BLaER1 treated with 17β-estradiol and CSF1 and Interleukin-3, amounts not matched to agents 10 nM and 100 nM (cell line): Measurements from ENCODE around the gene MYO1D.

Source experiments
- H3K27ac ChIP-seq, 11 experiments: shearing (Covaris generic); formaldehyde crosslinking; 2 replicates each; pipeline ENCODE4 v1.8.1; 2022
- H3K27me3 ChIP-seq, 11 experiments: shearing (Covaris generic); formaldehyde crosslinking; 2 replicates each; pipeline ENCODE4 v1.8.1; 2022
- H3K36me3 ChIP-seq, 11 experiments: shearing (Covaris generic); formaldehyde crosslinking; 2 replicates each; pipeline ENCODE4 v1.8.1; 2022
- H3K4me1 ChIP-seq, 10 experiments: shearing (Covaris generic); formaldehyde crosslinking; 2 replicates each; pipeline ENCODE4 v1.8.1; 2022
- H3K4me2 ChIP-seq, 11 experiments: shearing (Covaris generic); formaldehyde crosslinking; 2 replicates each; pipeline ENCODE4 v1.8.1; 2022
- H3K4me3 ChIP-seq, 10 experiments: shearing (Covaris generic); formaldehyde crosslinking; 2 replicates each; pipeline ENCODE4 v1.8.1; 2022
- H3K9ac ChIP-seq, 11 experiments: shearing (Covaris generic); formaldehyde crosslinking; 2 replicates each; pipeline ENCODE4 v1.8.1; 2022
- H3K9me3 ChIP-seq, 11 experiments: shearing (Covaris generic); formaldehyde crosslinking; replicated peaks in 1 of 11; 2 replicates each; pipeline ENCODE4 v1.8.1; 2022
- H4K20me1 ChIP-seq, 11 experiments: shearing (Covaris generic); formaldehyde crosslinking; 2 replicates each; pipeline ENCODE4 v1.8.1; 2022
- Cebpa-rat ChIP-seq, 11 experiments: shearing (Covaris generic); IDR thresholded peaks; 2 replicates each; pipeline ENCODE4 v1.8.1; 2022

The MYO1D gene

DNA sequence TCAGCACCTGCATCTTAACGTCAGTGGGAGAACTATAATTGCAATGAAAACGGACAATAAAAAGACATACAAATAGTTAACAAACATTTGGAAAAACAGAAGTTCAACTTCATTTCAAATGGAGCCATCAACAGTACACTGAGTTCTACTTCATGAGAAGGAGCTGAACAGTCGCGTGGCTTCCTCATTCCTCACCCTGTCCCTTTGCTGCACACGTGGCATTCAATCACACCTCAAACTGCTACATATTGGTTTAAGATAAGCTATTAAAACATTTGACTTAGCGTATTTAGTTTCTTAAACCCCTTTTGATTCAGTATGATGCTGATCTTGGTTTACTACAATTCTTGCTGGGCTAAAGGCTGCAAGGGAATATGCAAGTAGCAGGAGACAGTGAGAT is 313.3 kb downstream of the MYO1D start:
- Histone ChIP-seq H3K9ac (no peak overlapping the region), H3K36me3 (no peaks in the 10 kb centered on the region), H3K27ac (no peak overlapping the region), H3K27me3 (no peaks in the 10 kb centered on the region), H3K4me3 (no peak overlapping the region), H3K4me2 (no peak overlapping the region), H4K20me1 (no peaks in the 10 kb centered on the region), H3K9me3 (no peaks in the 10 kb centered on the region), H3K4me1 (peaks cover 9 to 12% (median 11%) of the 10 kb centered on the region in 10 experiments)
- no peak for TF ChIP-seq Cebpa-rat (IDR thresholded peaks at IDR 0.05)

DNA sequence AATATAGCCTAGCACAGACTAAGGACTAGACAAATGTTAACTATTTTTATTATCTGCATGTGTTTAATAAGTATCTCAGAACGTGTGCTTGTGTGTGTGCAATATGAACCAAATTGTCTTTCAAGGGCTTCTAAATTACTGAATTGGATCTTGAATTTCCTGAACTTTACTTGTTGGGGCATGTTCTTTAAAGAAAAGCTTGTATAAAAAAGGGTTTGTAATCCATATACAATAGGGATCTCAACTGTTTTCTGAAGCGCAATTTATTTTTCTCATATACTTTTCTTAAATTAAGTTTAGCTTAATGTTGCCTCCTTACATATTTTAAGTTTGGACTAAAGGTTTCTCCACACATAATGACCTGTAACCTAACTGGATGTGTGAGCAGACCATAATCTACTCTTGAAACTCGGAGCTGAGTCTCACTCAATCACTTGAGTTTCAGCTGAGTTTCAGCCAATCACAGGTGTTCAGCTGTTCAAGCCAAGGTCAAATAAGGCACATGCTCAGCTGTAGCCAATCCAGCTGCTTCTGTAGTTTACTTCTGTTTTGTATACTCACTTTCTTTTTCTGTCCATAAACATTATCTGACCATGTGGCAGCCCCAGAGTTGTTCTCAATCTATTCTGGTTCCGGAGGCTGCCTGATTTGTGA is 317.8 kb downstream of the MYO1D start:
- H3K27me3 ChIP-seq: no peaks in the 10 kb centered on the region
- no peak for TF ChIP-seq Cebpa-rat (IDR thresholded peaks at IDR 0.05)
- peak overlapping the region in 4 of 11 experiments; percentile 7 to 43 (median 25); a peak in 4 of 22 replicates for H3K27ac ChIP-seq
- no peaks in the 10 kb centered on the region for H4K20me1 ChIP-seq
- no peak overlapping the region for H3K4me3 ChIP-seq
- no peak overlapping the region for H3K9ac ChIP-seq
- H3K4me2 ChIP-seq: peak overlapping the region; percentile 66 to 82 (median 77)
- H3K9me3 ChIP-seq: no peaks in the 10 kb centered on the region
- H3K4me1 ChIP-seq: peaks cover 28 to 32% (median 29%) of the 10 kb centered on the region in 10 experiments
- no peaks in the 10 kb centered on the region for H3K36me3 ChIP-seq

DNA sequence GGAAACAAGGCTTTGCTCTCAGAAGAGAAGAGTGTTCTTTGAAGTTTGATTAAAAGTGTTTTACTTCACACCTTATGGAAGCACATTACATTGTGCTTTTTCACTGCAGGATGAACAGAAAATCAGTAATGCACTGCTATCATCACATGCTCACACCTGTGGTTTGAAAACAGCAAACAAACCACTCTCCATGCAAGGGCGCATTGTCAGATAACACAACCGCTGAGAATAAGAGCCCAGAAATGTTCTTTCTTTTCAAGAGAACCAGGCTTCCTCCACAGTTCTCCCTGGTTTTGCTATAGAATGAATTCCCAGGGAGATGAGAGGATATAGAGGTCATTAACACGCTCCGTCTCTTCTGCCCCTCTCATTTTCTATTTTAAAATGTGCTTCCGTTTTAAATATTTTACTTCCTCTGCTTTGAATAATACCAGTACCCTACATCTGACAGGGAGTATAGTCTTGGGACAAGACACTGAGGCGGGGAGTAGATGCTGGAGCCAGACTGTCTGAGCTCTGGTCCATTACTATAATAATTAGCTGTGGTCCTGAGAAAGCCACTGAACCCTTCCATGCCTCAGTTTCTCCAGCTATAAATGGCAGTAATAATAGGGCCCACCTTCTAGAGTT is 318.5 kb downstream of the MYO1D start:
- peak overlapping the region; percentile 66 to 82 (median 77) for H3K4me2 ChIP-seq
- peaks cover 28 to 35% (median 31%) of the 10 kb centered on the region in 10 experiments for H3K4me1 ChIP-seq
- TF ChIP-seq Cebpa-rat (IDR thresholded peaks at IDR 0.05): no peak
- H3K27ac ChIP-seq: peak overlapping the region in 7 of 11 experiments; percentile 2 to 43 (median 15); a peak in 9 of 22 replicates
- H3K9ac ChIP-seq: 0 out of 22 replicates have a peak overlapping the region, but pooled peaks of 2 of the 11 experiments have one; percentile 5 to 9
- H3K36me3 ChIP-seq: no peaks in the 10 kb centered on the region
- no peaks in the 10 kb centered on the region for H4K20me1 ChIP-seq
- no peaks in the 10 kb centered on the region for H3K27me3 ChIP-seq
- peak overlapping the region in 1 of 10 experiments; percentile 12; a peak in 2 of 20 replicates for H3K4me3 ChIP-seq
- H3K9me3 ChIP-seq: no peaks in the 10 kb centered on the region

DNA sequence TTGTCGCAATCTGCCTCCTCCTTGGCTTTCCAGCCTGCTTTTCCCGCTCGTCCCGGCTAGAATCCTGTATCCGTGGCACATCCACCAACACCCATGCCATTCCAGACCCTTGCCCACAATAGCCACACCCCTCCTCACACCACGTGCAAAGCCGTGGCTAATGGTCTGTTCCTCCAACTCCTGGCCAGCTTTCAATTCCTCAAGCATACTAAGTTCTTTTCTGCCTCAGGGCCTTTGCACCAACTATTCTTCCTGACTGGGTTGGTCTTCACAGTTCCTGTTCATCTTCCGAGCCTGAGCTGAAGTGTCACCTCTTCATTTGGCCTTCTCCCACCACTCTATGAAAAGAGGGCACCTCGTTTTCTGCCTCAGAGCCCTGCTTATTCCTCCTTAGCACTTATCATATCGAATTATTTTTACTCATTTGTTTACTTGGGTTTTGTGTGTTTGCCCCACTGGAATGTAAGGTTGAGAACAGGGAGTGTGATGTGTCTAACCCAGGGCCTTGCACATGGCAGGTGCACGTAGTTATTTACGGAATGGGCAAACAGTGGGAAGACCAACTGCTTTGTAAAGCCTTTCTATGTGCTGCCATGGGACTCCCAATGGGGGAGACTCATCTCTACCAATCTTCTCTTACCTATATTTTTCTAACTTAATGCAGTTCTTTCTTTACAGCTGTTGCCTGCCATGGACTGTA is 321.2 kb downstream of the MYO1D start:
- H3K27ac ChIP-seq: no peak overlapping the region
- H3K9ac ChIP-seq: no peak overlapping the region
- H3K4me1 ChIP-seq: peaks cover 41 to 59% (median 47%) of the 10 kb centered on the region in 10 experiments
- no peak overlapping the region for H3K4me3 ChIP-seq
- TF ChIP-seq Cebpa-rat (IDR thresholded peaks at IDR 0.05): no peak
- H3K36me3 ChIP-seq: no peaks in the 10 kb centered on the region
- no peaks in the 10 kb centered on the region for H3K9me3 ChIP-seq
- no peak overlapping the region for H3K4me2 ChIP-seq
- no peaks in the 10 kb centered on the region for H4K20me1 ChIP-seq
- no peaks in the 10 kb centered on the region for H3K27me3 ChIP-seq

DNA sequence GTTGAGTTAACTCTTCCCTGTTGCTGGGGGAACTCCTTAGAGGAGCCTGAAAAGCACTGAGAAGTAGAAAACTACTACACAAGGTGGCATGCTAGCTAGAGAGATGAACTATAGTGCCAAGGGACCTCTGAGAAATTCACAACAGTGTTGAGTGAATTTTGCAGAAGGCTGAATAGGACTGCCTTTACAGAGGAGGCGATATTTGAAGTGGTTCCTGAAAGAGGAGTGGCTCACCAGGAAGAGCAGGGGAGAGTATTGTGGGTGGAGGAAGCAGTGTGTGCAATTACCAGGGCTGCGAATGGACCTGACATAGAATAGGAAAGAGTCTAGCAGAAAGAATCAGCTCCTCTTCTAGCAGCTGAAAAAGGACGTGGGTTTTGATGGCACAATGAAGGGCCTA is 323.8 kb downstream of the MYO1D start:
- H3K27ac ChIP-seq: no peak overlapping the region
- no peak for TF ChIP-seq Cebpa-rat (IDR thresholded peaks at IDR 0.05)
- no peak overlapping the region for H3K9ac ChIP-seq
- no peak overlapping the region for H3K4me3 ChIP-seq
- no peaks in the 10 kb centered on the region for H3K27me3 ChIP-seq
- no peaks in the 10 kb centered on the region for H3K9me3 ChIP-seq
- H3K4me2 ChIP-seq: peak overlapping the region in 6 of 11 experiments; percentile 22 to 54 (median 31); a peak in 9 of 22 replicates
- no peaks in the 10 kb centered on the region for H4K20me1 ChIP-seq
- H3K4me1 ChIP-seq: peaks cover 29 to 53% (median 37%) of the 10 kb centered on the region in 10 experiments
- no peaks in the 10 kb centered on the region for H3K36me3 ChIP-seq

DNA sequence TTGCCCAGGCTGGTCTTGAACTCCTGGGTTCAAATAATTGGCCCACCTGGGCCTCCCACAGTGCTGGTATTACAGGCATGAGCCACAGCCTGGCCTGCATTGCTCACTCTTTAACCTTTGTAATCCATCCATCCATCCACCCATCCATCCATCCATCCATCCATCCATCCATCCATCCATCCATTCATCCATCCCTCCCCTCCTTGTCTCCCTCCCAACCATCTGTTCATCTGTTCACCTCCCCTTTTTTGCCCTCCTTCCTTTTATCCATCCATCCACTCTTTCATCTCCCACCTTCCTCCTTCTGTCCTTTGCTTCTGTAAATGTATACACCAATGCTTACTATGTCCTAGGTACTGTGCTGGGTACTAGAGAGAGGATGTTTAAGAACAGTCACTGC is 324.6 kb downstream of the MYO1D start:
- H3K9me3 ChIP-seq: no peaks in the 10 kb centered on the region
- no peak for TF ChIP-seq Cebpa-rat (IDR thresholded peaks at IDR 0.05)

DNA sequence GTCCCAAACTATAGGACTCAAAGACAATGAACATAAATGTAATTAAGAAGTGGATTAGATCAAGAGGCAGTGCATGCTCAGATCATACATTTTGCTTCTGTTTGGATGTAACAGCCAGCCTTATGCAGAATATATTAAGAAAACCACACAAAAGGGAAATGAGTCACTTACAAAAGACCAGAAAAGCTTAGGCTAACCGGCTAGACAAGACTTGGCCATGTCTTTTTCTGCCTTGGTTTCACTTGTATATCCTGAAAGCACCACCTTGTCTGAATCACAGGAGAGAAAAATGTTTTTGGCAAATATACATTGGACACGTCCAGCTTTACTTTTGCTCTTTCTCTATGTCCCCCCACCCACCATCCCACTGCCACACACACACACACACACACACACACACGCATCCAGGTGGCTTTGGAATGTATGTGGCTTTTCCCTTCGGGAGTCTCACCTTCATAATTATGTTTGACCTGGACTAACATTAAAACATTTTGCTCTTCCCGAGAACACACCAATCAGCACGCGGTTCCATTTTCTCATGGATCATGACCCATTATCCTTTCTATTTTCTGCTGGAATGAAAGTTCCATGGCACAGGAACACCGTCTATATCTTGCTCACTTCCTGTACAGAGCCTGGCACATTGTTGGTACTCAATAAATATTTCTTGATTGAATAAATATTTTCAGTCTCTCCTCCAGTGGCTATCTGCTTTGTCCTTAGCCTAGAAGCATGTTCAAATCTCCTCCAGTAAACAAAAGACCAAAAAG is 325.6 kb downstream of the MYO1D start:
- Histone ChIP-seq H3K27me3 (no peaks in the 10 kb centered on the region), H3K9ac (no peak overlapping the region), H3K4me1 (peaks cover 14 to 36% (median 22%) of the 10 kb centered on the region in 10 experiments; a peak in 19 of 20 replicates), H3K36me3 (no peaks in the 10 kb centered on the region), H3K4me3 (no peak overlapping the region), H3K27ac (peak overlapping the region in 2 of 11 experiments; percentile 3 to 24; a peak in 3 of 22 replicates), H3K4me2 (peak overlapping the region; percentile 33 to 76 (median 58)), H3K9me3 (no peaks in the 10 kb centered on the region), H4K20me1 (no peaks in the 10 kb centered on the region)
- no peak for TF ChIP-seq Cebpa-rat (IDR thresholded peaks at IDR 0.05)

More for the DNA sequence above, 324.6 kb downstream of the MYO1D start:
- no peaks in the 10 kb centered on the region for H3K27me3 ChIP-seq
- peaks cover 20 to 44% (median 28%) of the 10 kb centered on the region in 10 experiments for H3K4me1 ChIP-seq
- no peak overlapping the region for H3K4me3 ChIP-seq
- H3K9ac ChIP-seq: no peak overlapping the region
- no peaks in the 10 kb centered on the region for H4K20me1 ChIP-seq
- H3K4me2 ChIP-seq: peak overlapping the region in 4 of 11 experiments; percentile 53 to 75 (median 72); a peak in 1 of 22 replicates
- H3K27ac ChIP-seq: no peak overlapping the region
- no peaks in the 10 kb centered on the region for H3K36me3 ChIP-seq

DNA sequence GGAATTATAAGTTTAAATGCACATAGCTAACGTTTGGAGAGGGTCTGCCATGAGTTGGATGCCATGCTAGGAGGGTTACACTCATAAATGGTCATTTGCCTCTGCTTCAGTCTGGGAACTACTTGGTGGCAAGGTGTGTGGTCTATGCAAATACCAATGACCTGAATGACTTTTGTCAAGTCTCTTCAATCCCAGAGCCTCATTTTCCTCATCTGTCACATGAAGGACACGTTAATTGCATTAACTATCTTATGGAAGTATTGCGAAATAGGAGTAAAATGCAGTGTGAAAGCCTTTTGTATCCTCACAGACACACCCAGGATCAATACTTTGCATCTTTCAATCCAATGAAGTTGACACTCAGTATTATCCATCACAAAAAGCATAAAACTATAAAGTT is 327.4 kb downstream of the MYO1D start:
- H3K4me2 ChIP-seq: no peak overlapping the region
- no peaks in the 10 kb centered on the region for H4K20me1 ChIP-seq
- no peak overlapping the region for H3K4me3 ChIP-seq
- peaks cover 14 to 36% (median 22%) of the 10 kb centered on the region in 10 experiments; a peak in 19 of 20 replicates for H3K4me1 ChIP-seq
- H3K36me3 ChIP-seq: no peaks in the 10 kb centered on the region
- no peaks in the 10 kb centered on the region for H3K27me3 ChIP-seq
- peak in 10 of 11 experiments; percentile 32 to 90 (median 72); a peak in 17 of 22 replicates for TF ChIP-seq Cebpa-rat (IDR thresholded peaks at IDR 0.05)
- H3K9me3 ChIP-seq: no peaks in the 10 kb centered on the region
- H3K27ac ChIP-seq: no peak overlapping the region
- H3K9ac ChIP-seq: no peak overlapping the region
